H9 (cell line): ENCODE data around the gene DMWD. TPM values are rescaled to one million over a fixed set of nuclear protein-coding genes. Genes with fewer than 3 reads are reported as not detected.
A peak's percentile ranks its signal among the peaks of the same experiment; 100 is the strongest.
"Not testable (repeated sequence)": the region's sequence is repeated elsewhere in the genome, so short reads cannot be mapped to it uniquely, and the experiment has no call there.

ENCODE experiments used
- DNase-seq: peaks from one replicate; pipeline ENCODE4 v3.0.0-alpha.2; 2017
- H2AFZ ChIP-seq: one replicate; pipeline ENCODE4 v1.6.1; 2013; ENCODE audit warnings: mild to moderate bottlenecking, low read length, control low read depth, moderate library complexity
- H2AK5ac ChIP-seq: 2 replicates; pipeline ENCODE4 v1.6.1; 2013; ENCODE audit warnings: low read length, control low read depth, mixed read lengths; ENCODE audit not compliant: insufficient read length
- H2BK120ac ChIP-seq: one replicate; pipeline ENCODE4 v1.6.1; 2013; ENCODE audit warnings: low read depth, mild to moderate bottlenecking, low read length, control low read depth, inconsistent platforms; ENCODE audit not compliant: poor library complexity, severe bottlenecking
- H2BK12ac ChIP-seq: 2 replicates; pipeline ENCODE4 v1.6.1; 2013; ENCODE audit warnings: low read length, control low read depth, mixed read lengths, low read depth; ENCODE audit not compliant: insufficient read length
- H2BK15ac ChIP-seq: 2 replicates; pipeline ENCODE4 v1.6.1; 2013; ENCODE audit warnings: low read depth, low read length, control low read depth
- H2BK20ac ChIP-seq: one replicate; pipeline ENCODE4 v1.6.1; 2013; ENCODE audit warnings: low read depth, mild to moderate bottlenecking, low read length, control low read depth, inconsistent platforms; ENCODE audit not compliant: poor library complexity, severe bottlenecking
- H2BK5ac ChIP-seq: 2 replicates; pipeline ENCODE4 v1.6.1; 2013; ENCODE audit warnings: low read length, control low read depth, mixed read lengths; ENCODE audit not compliant: insufficient read length
- H3K14ac ChIP-seq: 2 replicates; pipeline ENCODE4 v1.6.1; 2013; ENCODE audit warnings: low read length, control low read depth; ENCODE audit not compliant: insufficient read depth
- H3K18ac ChIP-seq: 2 replicates; pipeline ENCODE4 v1.6.1; 2013; ENCODE audit warnings: low read depth, mild to moderate bottlenecking, mixed read lengths, low read length, control low read depth; ENCODE audit not compliant: insufficient read length
- H3K23ac ChIP-seq: 2 replicates; pipeline ENCODE4 v1.6.1; 2013; ENCODE audit warnings: low read length, control low read depth, mixed read lengths, low read depth; ENCODE audit not compliant: insufficient read length
- H3K23me2 ChIP-seq: 2 replicates; pipeline ENCODE4 v1.6.1; 2013; ENCODE audit warnings: low read depth, mild to moderate bottlenecking, mixed read lengths, low read length, control low read depth; ENCODE audit not compliant: insufficient read length, poor library complexity, severe bottlenecking
- H3K27ac ChIP-seq: 2 replicates; pipeline ENCODE4 v1.5.1; 2013; ENCODE audit warnings: low read length, control low read depth, mixed read lengths, low read depth; ENCODE audit not compliant: insufficient read length
- H3K27me3 ChIP-seq: 2 replicates; pipeline ENCODE4 v1.6.1; 2013; ENCODE audit warnings: low read length, control low read depth, inconsistent platforms; ENCODE audit not compliant: insufficient read depth
- H3K4ac ChIP-seq: 2 replicates; pipeline ENCODE4 v1.6.1; 2013; ENCODE audit warnings: low read depth, mild to moderate bottlenecking, control low read depth, inconsistent platforms, low read length, moderate library complexity
- H3K4me1 ChIP-seq: 2 replicates; pipeline ENCODE4 v1.6.1; 2013; ENCODE audit warnings: low read length, control low read depth, inconsistent platforms; ENCODE audit not compliant: insufficient read depth
- H3K4me2 ChIP-seq: 2 replicates; pipeline ENCODE4 v1.6.1; 2013; ENCODE audit warnings: low read length, control low read depth, mixed read lengths; ENCODE audit not compliant: insufficient read length, insufficient read depth
- H3K56ac ChIP-seq: 2 replicates; pipeline ENCODE4 v1.6.1; 2013; ENCODE audit warnings: low read depth, mild to moderate bottlenecking, mixed read lengths, low read length, control low read depth; ENCODE audit not compliant: insufficient read length
- H3K79me1 ChIP-seq: 2 replicates; pipeline ENCODE4 v1.6.1; 2013; ENCODE audit warnings: low read depth, mild to moderate bottlenecking, moderate library complexity, low read length, control low read depth, inconsistent platforms; ENCODE audit not compliant: insufficient read depth, poor library complexity, severe bottlenecking
- H3K79me2 ChIP-seq: 2 replicates; pipeline ENCODE4 v1.6.1; 2013; ENCODE audit warnings: low read length, control low read depth, inconsistent platforms; ENCODE audit not compliant: insufficient read depth
- H3K9ac ChIP-seq: 2 replicates; pipeline ENCODE4 v1.6.1; 2013; ENCODE audit warnings: low read length, control low read depth, mixed read lengths; ENCODE audit not compliant: insufficient read length; ENCODE audit errors: extremely low read depth
- H3K9me3 ChIP-seq: one replicate; pipeline ENCODE4 v1.6.1; 2013; ENCODE audit warnings: low read depth, low read length, inconsistent platforms; ENCODE audit not compliant: control insufficient read depth
- H3T11ph ChIP-seq: one replicate; pipeline ENCODE4 v1.6.1; 2013; ENCODE audit warnings: mild to moderate bottlenecking, low read length, control low read depth, inconsistent platforms
- H4K20me1 ChIP-seq: one replicate; pipeline ENCODE4 v1.6.1; 2013; ENCODE audit not compliant: control insufficient read depth, insufficient read length, insufficient read depth
- H4K5ac ChIP-seq: 2 replicates; pipeline ENCODE4 v1.6.1; 2013; ENCODE audit warnings: low read depth, mild to moderate bottlenecking, mixed read lengths, low read length, control low read depth; ENCODE audit not compliant: insufficient read length
- H4K8ac ChIP-seq: replicated peaks from 2 replicates; pipeline ENCODE4 v1.6.1; 2013; ENCODE audit warnings: low read length, control low read depth, mixed read lengths, low read depth; ENCODE audit not compliant: insufficient read length
- H4K91ac ChIP-seq: 2 replicates; pipeline ENCODE4 v1.6.1; 2013; ENCODE audit warnings: low read depth, mild to moderate bottlenecking, moderate library complexity, mixed read lengths, low read length, control low read depth; ENCODE audit not compliant: insufficient read length
- H3K27ac Mint-ChIP-seq, 3 experiments: 2 replicates in 2 of 3; 3 replicates in 1 of 3; pipeline ENCODE4 v1.8.0; 2020 to 2021; ENCODE audit warnings: mixed read lengths in 3 of 3, mild to moderate bottlenecking in 1 of 3, moderate library complexity in 1 of 3
- H3K27me3 Mint-ChIP-seq: 2 replicates; pipeline ENCODE4 v1.8.0; 2021; ENCODE audit warnings: low read depth, mild to moderate bottlenecking, moderate library complexity, mixed read lengths
- H3K36me3 Mint-ChIP-seq, 3 experiments: 2 replicates in 2 of 3; 3 replicates in 1 of 3; pipeline ENCODE4 v1.8.0; 2020 to 2021; ENCODE audit warnings: low read depth in 3 of 3, mixed read lengths in 3 of 3; ENCODE audit not compliant: insufficient read depth in 1 of 3
- H3K4me1 Mint-ChIP-seq, 2 experiments: 2 replicates each; pipeline ENCODE4 v1.8.0; 2020; ENCODE audit warnings: mixed read lengths in 2 of 2
- H3K4me3 Mint-ChIP-seq, 2 experiments: 2 replicates in 1 of 2; 3 replicates in 1 of 2; pipeline ENCODE4 v1.8.0; 2020 to 2021; ENCODE audit warnings: mild to moderate bottlenecking in 2 of 2, mixed read lengths in 2 of 2, moderate library complexity in 1 of 2
- H3K9me3 Mint-ChIP-seq, 2 experiments: 2 replicates in 1 of 2; 3 replicates in 1 of 2; pipeline ENCODE4 v1.8.0; 2020; ENCODE audit warnings: mild to moderate bottlenecking in 2 of 2, mixed read lengths in 2 of 2, moderate library complexity in 1 of 2
- WGBS: extraction: QIAGEN DNeasy Blood & Tissue Kit; methylation state at CpG from one replicate; pipeline ENCODE4 v1.1.7; 2013; ENCODE audit warnings: missing lambda C conversion rate, low lambda C conversion rate, mixed read lengths; ENCODE audit not compliant: insufficient read length; ENCODE audit errors: extremely low coverage; 5-methylcytosine and 5-hydroxymethylcytosine counted together
- total RNA-seq: library from RNA; stranded (reverse); gene quantifications from 2 replicates; pipeline ENCODE4 v1.2.1, GENCODE V29; 2021
- TF ChIP-seq, protein P1 (sequence below): fragments of 200-600 bp; sonication (generic); conservative IDR thresholded peaks from 3 replicates; pipeline ENCODE4 v1.8.0; 2021; ENCODE audit warnings: antibody characterized with exemption, mild to moderate bottlenecking

DMWD gene
- total RNA-seq, 1 experiment from 2014 or later = 75.1 TPM

GRCh38 chr19:45800070-45800553, 7.5 kb upstream of the DMWD start:
- Histone ChIP-seq H2AK5ac (no peak overlapping the region), H4K5ac (no peak overlapping the region), H3K23me2 (no peaks in the 10 kb centered on the region), H3T11ph (no peak overlapping the region), H3K4ac (no peak overlapping the region), H2BK20ac (no peak overlapping the region), H3K4me2 (no peak overlapping the region), H3K9ac (no peak overlapping the region), H2BK12ac (no peak overlapping the region), H2AFZ (no peak overlapping the region), H3K79me1 (no peaks in the 10 kb centered on the region), H3K56ac (no peak overlapping the region), H2BK5ac (no peak overlapping the region), H3K14ac (no peak overlapping the region), H4K91ac (no peak overlapping the region), H4K20me1 (no peaks in the 10 kb centered on the region), H3K27ac (no peak overlapping the region), H2BK15ac (no peak overlapping the region), H3K23ac (no peak overlapping the region), H2BK120ac (no peak overlapping the region), H3K27me3 (no peaks in the 10 kb centered on the region), H3K4me1 (no peaks in the 10 kb centered on the region), H3K9me3 (no peaks in the 10 kb centered on the region), H3K79me2 (no peaks in the 10 kb centered on the region), H4K8ac (no peak overlapping the region), H3K18ac (no peak overlapping the region)
- Mint-ChIP-seq H3K4me1 (peaks cover 8 to 21% of the 10 kb centered on the region in 2 experiments), H3K27me3 (peaks cover 46% of the 10 kb centered on the region), H3K9me3 (no peaks in the 10 kb centered on the region; a peak in 1 of 5 replicates), H3K36me3 (no peaks in the 10 kb centered on the region), H3K27ac (peak overlapping the region in 1 of 3 experiments; percentile 52; a peak in 1 of 7 replicates), H3K4me3 (no peak overlapping the region; a peak in 1 of 5 replicates)
- WGBS = no CpG with 5 or more reads among the region's 8 CpGs
- TF ChIP-seq, protein P1, sequence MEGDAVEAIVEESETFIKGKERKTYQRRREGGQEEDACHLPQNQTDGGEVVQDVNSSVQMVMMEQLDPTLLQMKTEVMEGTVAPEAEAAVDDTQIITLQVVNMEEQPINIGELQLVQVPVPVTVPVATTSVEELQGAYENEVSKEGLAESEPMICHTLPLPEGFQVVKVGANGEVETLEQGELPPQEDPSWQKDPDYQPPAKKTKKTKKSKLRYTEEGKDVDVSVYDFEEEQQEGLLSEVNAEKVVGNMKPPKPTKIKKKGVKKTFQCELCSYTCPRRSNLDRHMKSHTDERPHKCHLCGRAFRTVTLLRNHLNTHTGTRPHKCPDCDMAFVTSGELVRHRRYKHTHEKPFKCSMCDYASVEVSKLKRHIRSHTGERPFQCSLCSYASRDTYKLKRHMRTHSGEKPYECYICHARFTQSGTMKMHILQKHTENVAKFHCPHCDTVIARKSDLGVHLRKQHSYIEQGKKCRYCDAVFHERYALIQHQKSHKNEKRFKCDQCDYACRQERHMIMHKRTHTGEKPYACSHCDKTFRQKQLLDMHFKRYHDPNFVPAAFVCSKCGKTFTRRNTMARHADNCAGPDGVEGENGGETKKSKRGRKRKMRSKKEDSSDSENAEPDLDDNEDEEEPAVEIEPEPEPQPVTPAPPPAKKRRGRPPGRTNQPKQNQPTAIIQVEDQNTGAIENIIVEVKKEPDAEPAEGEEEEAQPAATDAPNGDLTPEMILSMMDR = no peak
- no peak for DNase-seq

- no CpG with 5 or more reads among the region's 5 CpGs for WGBS
- not testable (repeated sequence) for H3K27ac Mint-ChIP-seq, H3K27me3 ChIP-seq, H3K79me1 ChIP-seq, H3K27ac ChIP-seq, DNase-seq, H2BK12ac ChIP-seq, H3K9me3 ChIP-seq, H3K4me1 ChIP-seq, H3K23ac ChIP-seq, H3K4ac ChIP-seq, H2AFZ ChIP-seq, H3T11ph ChIP-seq, H3K4me2 ChIP-seq, H3K4me3 Mint-ChIP-seq, H3K14ac ChIP-seq, H3K9me3 Mint-ChIP-seq, H3K56ac ChIP-seq, H3K9ac ChIP-seq, H3K23me2 ChIP-seq, H2BK120ac ChIP-seq, H4K8ac ChIP-seq, H4K91ac ChIP-seq, H2BK20ac ChIP-seq, H2AK5ac ChIP-seq, H2BK15ac ChIP-seq, H4K20me1 ChIP-seq, H3K36me3 Mint-ChIP-seq, H3K79me2 ChIP-seq, H4K5ac ChIP-seq, H3K18ac ChIP-seq, H2BK5ac ChIP-seq
- Mint-ChIP-seq H3K4me1 (peaks cover 8 to 21% of the 10 kb centered on the region in 2 experiments), H3K27me3 (peaks cover 46% of the 10 kb centered on the region)
Observed at GRCh38 chr19:45799541-45799940, 6.9 kb upstream of the DMWD start.
